GM12878 (cell line): ENCODE data around the gene TGFB1. TPM values are rescaled to one million over a fixed set of nuclear protein-coding genes. Genes with fewer than 3 reads are reported as not detected.

Source experiments
- ATAC-seq: fragments of 200-7000 bp; cut with Tn5 transposase; 3 replicates; pipeline ENCODE4 v1.9.1; 2020; ENCODE audit warnings: mild to moderate bottlenecking, moderate library complexity
- BruUV-seq: library from RNA; stranded (reverse); fragments of 400-500 nt; replicated peaks from 2 replicates; lab custom pipeline; 2021; lab: Mats Ljungman, UMichigan
- CTCF ChIA-PET: fragments of 300-600 bp; sonication (Branson Sonifier 250); formaldehyde crosslinking; extraction: SDS; loops from one replicate; lab custom pipeline; 2021; ENCODE audit warnings: inconsistent platforms; lab: Yijun Ruan, JAX
- POLR2A ChIA-PET: fragments of 350-600 bp; formaldehyde crosslinking; extraction: SDS; loops from one replicate; lab custom pipeline; 2021; ENCODE audit warnings: inconsistent platforms; lab: Charles Lee
- RAD21 ChIA-PET: fragments of 300-600 bp; sonication (Branson Sonifier 250); formaldehyde crosslinking; loops from one replicate; lab custom pipeline; 2023; ENCODE audit warnings: antibody characterized with exemption; ENCODE audit not compliant: unreplicated experiment; lab: Charles Lee
- SMC1A ChIA-PET: fragments of 300-600 bp; sonication (Branson Sonifier 250); formaldehyde crosslinking; loops from one replicate; lab custom pipeline; 2023; ENCODE audit not compliant: unreplicated experiment, uncharacterized antibody; lab: Charles Lee
- DNase-seq: peaks from one replicate; pipeline ENCODE4 v3.0.0-alpha.2; 2011; ENCODE audit warnings: low read depth, low spot score
- FAIRE-seq: peaks from 3 replicates; lab custom pipeline; 2011; peaks lifted over from hg19 to GRCh38; lab: Jason Lieb, UNC
- H2AFZ ChIP-seq: 2 replicates; pipeline ENCODE4 v1.6.0; 2011; ENCODE audit warnings: low read depth, low read length, control low read depth; ENCODE audit not compliant: control insufficient read depth
- H3K27ac ChIP-seq: 2 replicates; pipeline ENCODE4 v1.5.1; 2011; ENCODE audit warnings: control low read depth; ENCODE audit not compliant: control insufficient read depth, insufficient read depth
- H3K27me3 ChIP-seq, 2 experiments: replicated peaks in 1 of 2; 2 replicates each; pipeline versions ENCODE4 v1.6.0 to v1.6.1; 2011; ENCODE audit warnings: low read length in 1 of 2; ENCODE audit not compliant: control insufficient read depth in 2 of 2, insufficient read depth in 2 of 2
- H3K36me3 ChIP-seq, 2 experiments: 2 replicates each; pipeline ENCODE4 v1.5.1; 2011; ENCODE audit warnings: low read length in 1 of 2; ENCODE audit not compliant: control insufficient read depth in 2 of 2, insufficient read depth in 2 of 2
- H3K4me1 ChIP-seq: 2 replicates; pipeline ENCODE4 v1.6.1; 2011; ENCODE audit warnings: mild to moderate bottlenecking, low read length, moderate library complexity, mixed read lengths; ENCODE audit not compliant: control insufficient read depth, insufficient read depth
- H3K4me2 ChIP-seq: 2 replicates; pipeline ENCODE4 v1.6.0; 2011; ENCODE audit warnings: control low read depth; ENCODE audit not compliant: control insufficient read depth, insufficient read depth
- H3K4me3 ChIP-seq: fragments of 200-600 bp; sonication (generic); 2 replicates; pipeline ENCODE4 v1.5.1; 2016
- H3K79me2 ChIP-seq: 2 replicates; pipeline ENCODE4 v1.6.0; 2011; ENCODE audit warnings: low read length; ENCODE audit not compliant: control insufficient read depth, insufficient read depth
- H3K9ac ChIP-seq: 2 replicates; pipeline ENCODE4 v1.8.0; 2011; ENCODE audit warnings: low read length, control low read depth, mixed read lengths; ENCODE audit not compliant: control insufficient read depth, insufficient read depth
- H3K9me3 ChIP-seq: replicated peaks from 3 replicates; pipeline ENCODE4 v1.5.1; 2011; ENCODE audit warnings: mild to moderate bottlenecking, low read length; ENCODE audit not compliant: control insufficient read depth, insufficient read depth
- H4K20me1 ChIP-seq: 2 replicates; pipeline ENCODE4 v1.6.0; 2011; ENCODE audit not compliant: control insufficient read depth, insufficient read depth
- EP300 ChIP-seq, 2 experiments: fragments of 150-350 bp in 1 of 2; IDR thresholded peaks; 2 replicates each; pipeline ENCODE4 v1.6.1; 2011 to 2012; ENCODE audit warnings: low read depth in 2 of 2, low read length in 2 of 2, borderline replicate concordance in 1 of 2, improper control_type of control experiment in 1 of 2, inconsistent platforms in 1 of 2; ENCODE audit not compliant: control insufficient read depth in 1 of 2
- FOXM1 ChIP-seq: IDR thresholded peaks from 2 replicates; pipeline ENCODE4 v1.6.1; 2012; ENCODE audit warnings: low read depth, mild to moderate bottlenecking, inconsistent platforms, low read length, moderate library complexity
- HDAC6 ChIP-seq: fragments of 200-600 bp; sonication (generic); IDR thresholded peaks from one replicate; pipeline ENCODE4 v1.8.0; 2017; ENCODE audit warnings: antibody characterized with exemption; ENCODE audit not compliant: unreplicated experiment
- IKZF1 ChIP-seq: fragments of 450-650 bp; conservative IDR thresholded peaks from 2 replicates; pipeline ENCODE4 v1.6.1; 2017; ENCODE audit warnings: antibody characterized with exemption, mild to moderate bottlenecking
- MYB ChIP-seq: fragments of 150-350 bp; IDR thresholded peaks from 2 replicates; pipeline ENCODE4 v1.6.1; 2014; ENCODE audit warnings: mild to moderate bottlenecking, low read depth, low read length, borderline replicate concordance
- NR2C2 ChIP-seq: IDR thresholded peaks from 2 replicates; pipeline ENCODE4 v1.6.1; 2011; ENCODE audit warnings: borderline replicate concordance, low read depth; ENCODE audit not compliant: control insufficient read depth, insufficient read length
- POLR2A ChIP-seq: IDR thresholded peaks from 2 replicates; pipeline ENCODE4 v1.6.1; 2011; ENCODE audit warnings: low read depth, mild to moderate bottlenecking, low read length
- SIN3A ChIP-seq: IDR thresholded peaks from 2 replicates; pipeline ENCODE4 v1.6.1; 2012; ENCODE audit warnings: low read depth, low read length, improper control_type of control experiment
- SMAD5 ChIP-seq: IDR thresholded peaks from 2 replicates; pipeline ENCODE4 v1.6.1; 2016; ENCODE audit warnings: antibody characterized with exemption, low read depth
- TCF3 ChIP-seq: IDR thresholded peaks from 2 replicates; pipeline ENCODE4 v1.6.1; 2012; ENCODE audit warnings: low read depth, mild to moderate bottlenecking, low read length, borderline replicate concordance; ENCODE audit not compliant: insufficient read depth
- ZBED1 ChIP-seq: IDR thresholded peaks from 2 replicates; pipeline ENCODE4 v1.6.1; 2016; ENCODE audit warnings: borderline replicate concordance
- ZZZ3 ChIP-seq: IDR thresholded peaks from 2 replicates; pipeline ENCODE4 v1.6.1; 2011; ENCODE audit warnings: low read depth; ENCODE audit not compliant: control insufficient read depth, insufficient read length
- WGBS: methylation state at CpG from one replicate; pipeline ENCODE4 v1.1.6; 2016; ENCODE audit warnings: low lambda C conversion rate; ENCODE audit not compliant: insufficient replicate concordance, insufficient coverage; ENCODE audit errors: missing lambda C conversion rate; 5-methylcytosine and 5-hydroxymethylcytosine counted together
- in situ Hi-C: fragments of 300-500 bp; cut with MboI; formaldehyde crosslinking; loops from 9 replicates; pipeline ENCODE4 v1.14.3; 2018; ENCODE audit warnings: mixed read lengths
- intact Hi-C: fragments of 100-400 bp; cut with micrococcal nuclease; formaldehyde crosslinking; loops from one replicate; pipeline ENCODE4 v1.14.2; 2022; ENCODE audit not compliant: unreplicated experiment
- polyA plus RNA-seq, 11 experiments: library from polyadenylated mRNA; depleted of rRNA in 4 of 11; unstranded in 6 of 11; stranded (reverse) in 5 of 11; fragments of >200 nt; fragmentation: Nextera tagmentation in 4 of 11; fragmentation: Illumina TruSeq in 1 of 11; extraction: Ambion mirVana in 4 of 11; extraction: Trizol in 1 of 11; gene quantifications; 1 replicate in 1 of 11; 2 replicates in 10 of 11; pipeline versions ENCODE4 v1.2.1 to v1.2.3, GENCODE V29; 2011 to 2016; ENCODE audit warnings: inconsistent platforms in 2 of 11, missing spikeins in 2 of 11, low read depth in 1 of 11
- total RNA-seq, 4 experiments: library from RNA; depleted of rRNA in 3 of 4; stranded (reverse); fragments of >200 nt in 3 of 4; fragmentation: Illumina TruSeq in 1 of 4; extraction: Trizol in 1 of 4; gene quantifications; 2 replicates each; pipeline versions ENCODE4 v1.2.1 to v1.2.3, GENCODE V29; 2013 to 2021
- TF ChIP-seq, protein P1 (sequence below): fragments of 150-350 bp; IDR thresholded peaks from 2 replicates; pipeline ENCODE4 v1.6.1; 2014; ENCODE audit warnings: mild to moderate bottlenecking, low read depth, low read length
- TF ChIP-seq, protein P2 (sequence below): IDR thresholded peaks from 2 replicates; pipeline ENCODE4 v1.6.1; 2012; ENCODE audit warnings: improper control_type of control experiment, low read depth, low read length; ENCODE audit not compliant: insufficient replicate concordance
- TF ChIP-seq, protein P3 (sequence below): IDR thresholded peaks from 2 replicates; pipeline ENCODE4 v1.6.1; 2011; ENCODE audit warnings: low read depth, mild to moderate bottlenecking, low read length, moderate library complexity, borderline replicate concordance; ENCODE audit errors: extremely low read depth

The TGFB1 gene
- total and polyA plus RNA-seq, 10 of the 15 experiments (the other 5 are each of a cell fraction or from before 2014, with no cell fraction given), result 0.23 to 120 (median 10.9) TPM

DNA sequence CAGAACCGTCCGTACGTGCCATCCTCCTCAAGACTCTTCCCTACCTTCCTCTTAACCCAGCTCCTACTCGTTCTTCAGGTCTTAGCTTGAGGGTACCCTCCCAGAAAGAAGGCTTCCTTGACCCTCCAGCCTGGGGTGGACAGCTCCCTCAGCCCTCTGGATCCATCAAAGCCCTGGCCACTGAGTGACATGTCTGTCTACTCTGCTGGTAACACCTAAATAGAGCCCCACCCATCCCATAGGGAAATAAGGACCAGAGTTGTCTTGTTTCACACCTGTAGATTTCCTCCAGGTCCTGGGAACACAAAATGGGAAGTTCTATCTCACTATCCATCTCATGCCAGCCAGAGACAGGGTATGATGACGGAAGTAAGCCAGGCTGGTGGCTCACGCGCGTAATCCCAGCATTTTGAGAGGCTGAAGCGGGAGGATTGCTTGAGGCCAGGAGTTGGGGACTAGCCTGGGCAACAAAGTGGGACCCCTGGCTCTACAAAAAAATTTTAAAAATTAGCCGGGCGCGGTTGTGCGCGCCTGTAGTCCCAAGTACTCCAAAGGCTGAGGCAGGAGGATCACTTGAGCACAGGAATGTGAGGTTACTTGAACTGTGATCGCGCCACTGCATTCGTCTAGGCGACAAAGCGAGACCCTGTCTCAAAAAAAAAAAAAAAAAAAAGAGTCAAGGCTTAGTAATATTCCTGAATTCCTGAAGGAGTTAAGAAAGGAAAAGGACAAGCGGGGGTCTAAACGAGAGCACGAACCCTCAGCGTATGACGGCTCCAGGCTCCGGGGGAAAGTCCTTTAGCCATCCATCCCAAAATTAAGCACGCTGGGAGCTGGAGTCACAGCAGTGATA is 44.3 kb downstream of the TGFB1 start:
- H3K36me3 ChIP-seq, result peaks cover 23 to 24% of the 10 kb centered on the region in 2 experiments
- peaks cover 35% of the 10 kb centered on the region for H3K79me2 ChIP-seq
- ChIA-PET RAD21 (interaction anchor here (0.8 to 4.8 kb wide), 10 partner anchors 9 to 182 kb away, joined by 3 to 42 read pairs (median 6); partner anchors contain the start of genes B9D2, DMAC2 and HNRNPUL1), SMC1A (interaction anchor here (0.5 to 4.0 kb wide), 10 partner anchors 8 to 633 kb away, joined by 3 to 36 read pairs (median 4); partner anchors contain the start of gene HNRNPUL1), CTCF (interaction anchor here (0.6 to 7.2 kb wide), 24 partner anchors 8 to 762 kb away, joined by 3 to 84 read pairs (median 5); partner anchors contain the start of genes DMAC2 and HNRNPUL1), POLR2A (interaction anchor here (0.5 to 2.1 kb wide), 9 partner anchors 42 to 375 kb away, joined by 3 to 13 read pairs (median 5); partner anchors contain the start of gene HNRNPUL1)
- H3K4me1 ChIP-seq, result peaks cover 35% of the 10 kb centered on the region
- H3K9me3 ChIP-seq, result no peaks in the 10 kb centered on the region
- no peaks in the 10 kb centered on the region for H4K20me1 ChIP-seq
- peak overlapping the region; percentile 99 for H3K9ac ChIP-seq
- no peak for DNase-seq
- no peaks in the 10 kb centered on the region for H3K27me3 ChIP-seq
- peak overlapping the region; percentile 92 for H3K4me2 ChIP-seq
- in situ Hi-C loops (loop anchor here (5.0 kb wide), 1 partner anchor 107 kb away; no protein-coding TSS in a partner anchor), intact Hi-C loops (loop anchor here (5.0 kb wide), 1 partner anchor 43 kb away; the partner anchor contains the start of gene TGFB1)
- H2AFZ ChIP-seq, result peak overlapping the region; percentile 92
- TSS peak; percentile 87 for BruUV-seq
- 4% methylated on average over 26 of the region's 26 CpGs for WGBS
- H3K4me3 ChIP-seq, result peak overlapping the region; percentile 98
- peak overlapping the region; percentile 97 for H3K27ac ChIP-seq
- no peak for FAIRE-seq
- ATAC-seq, result peak; percentile 17
- TF ChIP-seq ZBED1 (peak; percentile 60; the same call in 1 of the 2 replicates), NR2C2 (no peak), IKZF1 (no peak), SIN3A (no peak), MYB (no peak), ZZZ3 (no peak), POLR2A (peak; percentile 42), SMAD5 (no peak), FOXM1 (no peak), EP300 (IDR thresholded peaks at IDR 0.05; ENCODE audit: borderline replicate concordance in 1 of 2, control insufficient read depth in 1 of 2, low read depth in 2 of 2, low read length in 2 of 2) (no peak), HDAC6 (no peak), TCF3 (no peak)
- TF ChIP-seq, protein P1, sequence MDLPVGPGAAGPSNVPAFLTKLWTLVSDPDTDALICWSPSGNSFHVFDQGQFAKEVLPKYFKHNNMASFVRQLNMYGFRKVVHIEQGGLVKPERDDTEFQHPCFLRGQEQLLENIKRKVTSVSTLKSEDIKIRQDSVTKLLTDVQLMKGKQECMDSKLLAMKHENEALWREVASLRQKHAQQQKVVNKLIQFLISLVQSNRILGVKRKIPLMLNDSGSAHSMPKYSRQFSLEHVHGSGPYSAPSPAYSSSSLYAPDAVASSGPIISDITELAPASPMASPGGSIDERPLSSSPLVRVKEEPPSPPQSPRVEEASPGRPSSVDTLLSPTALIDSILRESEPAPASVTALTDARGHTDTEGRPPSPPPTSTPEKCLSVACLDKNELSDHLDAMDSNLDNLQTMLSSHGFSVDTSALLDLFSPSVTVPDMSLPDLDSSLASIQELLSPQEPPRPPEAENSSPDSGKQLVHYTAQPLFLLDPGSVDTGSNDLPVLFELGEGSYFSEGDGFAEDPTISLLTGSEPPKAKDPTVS, result no peak
- TF ChIP-seq, protein P2, sequence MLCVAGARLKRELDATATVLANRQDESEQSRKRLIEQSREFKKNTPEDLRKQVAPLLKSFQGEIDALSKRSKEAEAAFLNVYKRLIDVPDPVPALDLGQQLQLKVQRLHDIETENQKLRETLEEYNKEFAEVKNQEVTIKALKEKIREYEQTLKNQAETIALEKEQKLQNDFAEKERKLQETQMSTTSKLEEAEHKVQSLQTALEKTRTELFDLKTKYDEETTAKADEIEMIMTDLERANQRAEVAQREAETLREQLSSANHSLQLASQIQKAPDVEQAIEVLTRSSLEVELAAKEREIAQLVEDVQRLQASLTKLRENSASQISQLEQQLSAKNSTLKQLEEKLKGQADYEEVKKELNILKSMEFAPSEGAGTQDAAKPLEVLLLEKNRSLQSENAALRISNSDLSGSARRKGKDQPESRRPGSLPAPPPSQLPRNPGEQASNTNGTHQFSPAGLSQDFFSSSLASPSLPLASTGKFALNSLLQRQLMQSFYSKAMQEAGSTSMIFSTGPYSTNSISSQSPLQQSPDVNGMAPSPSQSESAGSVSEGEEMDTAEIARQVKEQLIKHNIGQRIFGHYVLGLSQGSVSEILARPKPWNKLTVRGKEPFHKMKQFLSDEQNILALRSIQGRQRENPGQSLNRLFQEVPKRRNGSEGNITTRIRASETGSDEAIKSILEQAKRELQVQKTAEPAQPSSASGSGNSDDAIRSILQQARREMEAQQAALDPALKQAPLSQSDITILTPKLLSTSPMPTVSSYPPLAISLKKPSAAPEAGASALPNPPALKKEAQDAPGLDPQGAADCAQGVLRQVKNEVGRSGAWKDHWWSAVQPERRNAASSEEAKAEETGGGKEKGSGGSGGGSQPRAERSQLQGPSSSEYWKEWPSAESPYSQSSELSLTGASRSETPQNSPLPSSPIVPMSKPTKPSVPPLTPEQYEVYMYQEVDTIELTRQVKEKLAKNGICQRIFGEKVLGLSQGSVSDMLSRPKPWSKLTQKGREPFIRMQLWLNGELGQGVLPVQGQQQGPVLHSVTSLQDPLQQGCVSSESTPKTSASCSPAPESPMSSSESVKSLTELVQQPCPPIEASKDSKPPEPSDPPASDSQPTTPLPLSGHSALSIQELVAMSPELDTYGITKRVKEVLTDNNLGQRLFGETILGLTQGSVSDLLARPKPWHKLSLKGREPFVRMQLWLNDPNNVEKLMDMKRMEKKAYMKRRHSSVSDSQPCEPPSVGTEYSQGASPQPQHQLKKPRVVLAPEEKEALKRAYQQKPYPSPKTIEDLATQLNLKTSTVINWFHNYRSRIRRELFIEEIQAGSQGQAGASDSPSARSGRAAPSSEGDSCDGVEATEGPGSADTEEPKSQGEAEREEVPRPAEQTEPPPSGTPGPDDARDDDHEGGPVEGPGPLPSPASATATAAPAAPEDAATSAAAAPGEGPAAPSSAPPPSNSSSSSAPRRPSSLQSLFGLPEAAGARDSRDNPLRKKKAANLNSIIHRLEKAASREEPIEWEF, result no peak
- TF ChIP-seq, protein P3, sequence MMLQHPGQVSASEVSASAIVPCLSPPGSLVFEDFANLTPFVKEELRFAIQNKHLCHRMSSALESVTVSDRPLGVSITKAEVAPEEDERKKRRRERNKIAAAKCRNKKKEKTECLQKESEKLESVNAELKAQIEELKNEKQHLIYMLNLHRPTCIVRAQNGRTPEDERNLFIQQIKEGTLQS, result no peak
